ENCODE data around the gene FAM184B.

The FAM184B gene

GRCh38 chr4:17647176-17647806 lies 134.1 kb downstream of the FAM184B start:
- Histone ChIP-seq H3K27me3 (ENCODE audit: control insufficient read depth in 2 of 2, insufficient read depth in 2 of 2, low read length in 2 of 2) (no peaks in the 10 kb centered on the region), H3K36me3 (ENCODE audit: control insufficient read depth in 2 of 2, insufficient read depth in 2 of 2, low read length in 2 of 2) (no peaks in the 10 kb centered on the region), H3K4me3 (ENCODE audit: low read length in 2 of 2) (no peak overlapping the region), H3K4me1 (ENCODE audit: control insufficient read depth in 2 of 2, insufficient read depth in 2 of 2, low read length in 2 of 2) (no peaks in the 10 kb centered on the region), H3K27ac (ENCODE audit: low read depth in 2 of 2, low read length in 2 of 2) (no peak overlapping the region), H3K9ac (ENCODE audit: low read depth in 1 of 2, low read length in 2 of 2) (no peak overlapping the region), H3K9me3 (ENCODE audit: control insufficient read depth in 2 of 2, low read length in 2 of 2) (no peaks in the 10 kb centered on the region)

DNA sequence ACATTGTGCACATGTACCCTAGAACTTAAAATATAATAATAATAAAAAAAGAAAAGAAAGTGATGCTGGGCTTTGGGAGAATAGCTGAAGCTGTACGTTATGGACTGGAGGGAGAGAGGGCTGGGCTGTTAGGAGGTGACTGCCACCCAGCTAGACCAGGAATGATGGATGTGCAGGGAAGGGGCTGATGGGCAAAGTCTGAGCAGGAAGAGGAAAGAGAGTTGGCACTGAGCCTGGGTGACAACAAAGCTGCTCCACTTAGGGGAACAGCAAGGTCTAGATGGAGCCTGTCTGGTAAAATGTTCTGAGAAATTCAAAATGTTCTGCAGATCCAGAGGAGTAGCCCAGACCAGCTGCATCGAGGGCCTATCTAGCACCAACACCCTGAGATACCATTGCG lies 134.7 kb downstream of the FAM184B start:
- Histone ChIP-seq H3K36me3 (ENCODE audit: control insufficient read depth in 2 of 2, insufficient read depth in 2 of 2, low read length in 2 of 2) (no peaks in the 10 kb centered on the region), H3K4me3 (ENCODE audit: low read length in 2 of 2) (no peak overlapping the region), H3K9me3 (ENCODE audit: control insufficient read depth in 2 of 2, low read length in 2 of 2) (no peaks in the 10 kb centered on the region), H3K4me1 (ENCODE audit: control insufficient read depth in 2 of 2, insufficient read depth in 2 of 2, low read length in 2 of 2) (no peaks in the 10 kb centered on the region), H3K9ac (ENCODE audit: low read depth in 1 of 2, low read length in 2 of 2) (no peak overlapping the region), H3K27ac (ENCODE audit: low read depth in 2 of 2, low read length in 2 of 2) (no peak overlapping the region), H3K27me3 (ENCODE audit: control insufficient read depth in 2 of 2, insufficient read depth in 2 of 2, low read length in 2 of 2) (no peaks in the 10 kb centered on the region)

- Histone ChIP-seq H3K27me3 (ENCODE audit: control insufficient read depth in 2 of 2, insufficient read depth in 2 of 2, low read length in 2 of 2) (no peaks in the 10 kb centered on the region), H3K4me3 (ENCODE audit: low read length in 2 of 2) (no peak overlapping the region), H3K9me3 (ENCODE audit: control insufficient read depth in 2 of 2, low read length in 2 of 2) (no peaks in the 10 kb centered on the region), H3K4me1 (ENCODE audit: control insufficient read depth in 2 of 2, insufficient read depth in 2 of 2, low read length in 2 of 2) (no peaks in the 10 kb centered on the region), H3K36me3 (ENCODE audit: control insufficient read depth in 2 of 2, insufficient read depth in 2 of 2, low read length in 2 of 2) (no peaks in the 10 kb centered on the region), H3K9ac (ENCODE audit: low read depth in 1 of 2, low read length in 2 of 2) (no peak overlapping the region), H3K27ac (ENCODE audit: low read depth in 2 of 2, low read length in 2 of 2) (no peak overlapping the region)
Observed at GRCh38 chr4:17642398-17642783, 139.0 kb downstream of the FAM184B start.

DNA sequence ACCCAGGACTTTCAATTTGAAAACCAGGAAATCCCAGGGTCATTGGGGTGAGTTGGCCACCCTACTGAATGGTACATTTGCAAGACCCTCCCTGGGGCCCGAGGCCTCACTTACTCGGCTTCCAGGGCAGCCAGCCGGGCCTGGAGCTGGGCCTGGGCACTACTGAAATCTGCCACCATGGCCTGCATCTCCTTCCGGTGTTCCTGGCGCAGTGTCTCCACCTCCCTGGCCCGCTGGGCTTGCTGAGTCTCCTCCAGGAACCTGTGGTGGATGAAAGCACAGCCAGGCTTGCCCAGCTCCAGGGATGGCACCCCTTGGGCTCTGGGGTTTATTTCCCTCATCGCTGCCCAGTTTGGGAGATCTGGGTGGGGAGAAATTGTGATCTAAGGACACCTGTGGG lies 142.3 kb downstream of the FAM184B start:
- Histone ChIP-seq H3K9me3 (ENCODE audit: control insufficient read depth in 2 of 2, low read length in 2 of 2) (no peaks in the 10 kb centered on the region), H3K27me3 (ENCODE audit: control insufficient read depth in 2 of 2, insufficient read depth in 2 of 2, low read length in 2 of 2) (no peaks in the 10 kb centered on the region), H3K4me1 (ENCODE audit: control insufficient read depth in 2 of 2, insufficient read depth in 2 of 2, low read length in 2 of 2) (no peaks in the 10 kb centered on the region), H3K36me3 (ENCODE audit: control insufficient read depth in 2 of 2, insufficient read depth in 2 of 2, low read length in 2 of 2) (peaks cover under 1 to 4% of the 10 kb centered on the region in 2 donors), H3K4me3 (ENCODE audit: low read length in 2 of 2) (no peak overlapping the region), H3K27ac (ENCODE audit: low read depth in 2 of 2, low read length in 2 of 2) (no peak overlapping the region), H3K9ac (ENCODE audit: low read depth in 1 of 2, low read length in 2 of 2) (no peak overlapping the region)

GRCh38 chr4:17636696-17637622 lies 144.5 kb downstream of the FAM184B start:
- H3K9me3 ChIP-seq (ENCODE audit: control insufficient read depth in 2 of 2, low read length in 2 of 2), result no peaks in the 10 kb centered on the region
- H3K9ac ChIP-seq (ENCODE audit: low read depth in 1 of 2, low read length in 2 of 2), result no peak overlapping the region
- peaks cover 7 to 21% of the 10 kb centered on the region in 2 donors for H3K36me3 ChIP-seq (ENCODE audit: control insufficient read depth in 2 of 2, insufficient read depth in 2 of 2, low read length in 2 of 2)
- H3K4me3 ChIP-seq (ENCODE audit: low read length in 2 of 2), result no peak overlapping the region
- H3K4me1 ChIP-seq (ENCODE audit: control insufficient read depth in 2 of 2, insufficient read depth in 2 of 2, low read length in 2 of 2), result no peaks in the 10 kb centered on the region
- H3K27ac ChIP-seq (ENCODE audit: low read depth in 2 of 2, low read length in 2 of 2), result no peak overlapping the region
- H3K27me3 ChIP-seq (ENCODE audit: control insufficient read depth in 2 of 2, insufficient read depth in 2 of 2, low read length in 2 of 2), result no peaks in the 10 kb centered on the region

- no peaks in the 10 kb centered on the region for H3K27me3 ChIP-seq (ENCODE audit: control insufficient read depth in 2 of 2, insufficient read depth in 2 of 2, low read length in 2 of 2)
- no peak overlapping the region for H3K9ac ChIP-seq (ENCODE audit: low read depth in 1 of 2, low read length in 2 of 2)
- no peak overlapping the region for H3K4me3 ChIP-seq (ENCODE audit: low read length in 2 of 2)
- no peaks in the 10 kb centered on the region for H3K4me1 ChIP-seq (ENCODE audit: control insufficient read depth in 2 of 2, insufficient read depth in 2 of 2, low read length in 2 of 2)
- H3K9me3 ChIP-seq (ENCODE audit: control insufficient read depth in 2 of 2, low read length in 2 of 2), result no peaks in the 10 kb centered on the region
- peaks cover 11 to 26% of the 10 kb centered on the region in 2 donors for H3K36me3 ChIP-seq (ENCODE audit: control insufficient read depth in 2 of 2, insufficient read depth in 2 of 2, low read length in 2 of 2)
- H3K27ac ChIP-seq (ENCODE audit: low read depth in 2 of 2, low read length in 2 of 2), result no peak overlapping the region
Observed at GRCh38 chr4:17636341-17636695, 145.1 kb downstream of the FAM184B start.

- H3K9ac ChIP-seq (ENCODE audit: low read depth in 1 of 2, low read length in 2 of 2), result no peak overlapping the region
- H3K4me3 ChIP-seq (ENCODE audit: low read length in 2 of 2), result no peak overlapping the region
- H3K9me3 ChIP-seq (ENCODE audit: control insufficient read depth in 2 of 2, low read length in 2 of 2), result no peaks in the 10 kb centered on the region
- no peaks in the 10 kb centered on the region for H3K4me1 ChIP-seq (ENCODE audit: control insufficient read depth in 2 of 2, insufficient read depth in 2 of 2, low read length in 2 of 2)
- no peaks in the 10 kb centered on the region for H3K27me3 ChIP-seq (ENCODE audit: control insufficient read depth in 2 of 2, insufficient read depth in 2 of 2, low read length in 2 of 2)
- H3K36me3 ChIP-seq (ENCODE audit: control insufficient read depth in 2 of 2, insufficient read depth in 2 of 2, low read length in 2 of 2), result peaks cover 14 to 28% of the 10 kb centered on the region in 2 donors
- H3K27ac ChIP-seq (ENCODE audit: low read depth in 2 of 2, low read length in 2 of 2), result no peak overlapping the region
Observed at GRCh38 chr4:17635056-17635455, 146.4 kb downstream of the FAM184B start.

DNA sequence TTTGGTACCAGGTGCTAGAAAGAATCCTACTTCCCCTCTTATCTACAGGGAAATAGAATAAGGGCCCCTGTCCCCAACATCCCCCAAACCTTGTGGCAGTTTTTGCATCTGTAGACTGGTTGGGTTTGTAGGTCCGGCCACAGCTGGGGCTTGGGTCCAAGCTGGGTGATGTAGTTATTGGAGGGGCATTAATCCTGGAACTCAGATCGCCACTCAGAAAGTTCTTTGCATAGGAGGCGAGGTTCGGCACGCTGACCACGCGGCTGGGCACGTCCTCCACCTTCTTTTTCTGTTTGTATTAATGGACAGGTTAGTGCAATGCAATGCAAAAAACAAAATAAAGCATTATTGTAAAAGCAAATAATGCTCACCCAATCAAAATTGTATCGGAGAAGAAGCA lies 147.8 kb downstream of the FAM184B start:
- Histone ChIP-seq H3K9me3 (ENCODE audit: control insufficient read depth in 2 of 2, low read length in 2 of 2) (no peaks in the 10 kb centered on the region), H3K9ac (ENCODE audit: low read depth in 1 of 2, low read length in 2 of 2) (no peak overlapping the region), H3K27ac (ENCODE audit: low read depth in 2 of 2, low read length in 2 of 2) (no peak overlapping the region), H3K4me3 (ENCODE audit: low read length in 2 of 2) (no peak overlapping the region), H3K36me3 (ENCODE audit: control insufficient read depth in 2 of 2, insufficient read depth in 2 of 2, low read length in 2 of 2) (peaks cover 22 to 35% of the 10 kb centered on the region in 2 donors), H3K27me3 (ENCODE audit: control insufficient read depth in 2 of 2, insufficient read depth in 2 of 2, low read length in 2 of 2) (no peaks in the 10 kb centered on the region), H3K4me1 (ENCODE audit: control insufficient read depth in 2 of 2, insufficient read depth in 2 of 2, low read length in 2 of 2) (no peaks in the 10 kb centered on the region)

GRCh38 chr4:17630228-17630627 lies 151.2 kb downstream of the FAM184B start:
- no peak overlapping the region for H3K9ac ChIP-seq (ENCODE audit: low read depth in 1 of 2, low read length in 2 of 2)
- no peak overlapping the region for H3K27ac ChIP-seq (ENCODE audit: low read depth in 2 of 2, low read length in 2 of 2)
- peaks cover 48 to 66% of the 10 kb centered on the region in 2 donors for H3K36me3 ChIP-seq (ENCODE audit: control insufficient read depth in 2 of 2, insufficient read depth in 2 of 2, low read length in 2 of 2)
- H3K4me3 ChIP-seq (ENCODE audit: low read length in 2 of 2), result no peak overlapping the region
- H3K27me3 ChIP-seq (ENCODE audit: control insufficient read depth in 2 of 2, insufficient read depth in 2 of 2, low read length in 2 of 2), result no peaks in the 10 kb centered on the region
- no peaks in the 10 kb centered on the region for H3K9me3 ChIP-seq (ENCODE audit: control insufficient read depth in 2 of 2, low read length in 2 of 2)
- no peaks in the 10 kb centered on the region for H3K4me1 ChIP-seq (ENCODE audit: control insufficient read depth in 2 of 2, insufficient read depth in 2 of 2, low read length in 2 of 2)

DNA sequence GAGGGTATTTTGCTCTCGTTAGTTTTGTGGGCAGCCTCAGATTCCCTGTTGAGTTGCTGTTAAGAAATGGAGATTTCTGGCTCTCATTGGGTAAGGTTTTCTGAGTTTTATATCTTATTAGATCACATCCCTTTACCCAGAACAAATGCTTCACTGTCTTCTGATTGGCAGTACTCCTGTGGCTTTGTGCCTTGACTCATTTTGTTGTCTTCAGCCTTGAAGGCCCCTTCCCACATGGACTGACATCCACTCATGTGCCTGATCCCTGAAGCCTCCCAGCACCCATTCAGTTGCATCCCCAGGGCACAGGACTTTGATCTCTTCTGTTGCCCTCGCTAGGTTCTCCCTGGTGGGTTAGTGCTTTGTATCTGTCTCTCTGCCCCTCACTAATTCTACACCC lies 156.6 kb downstream of the FAM184B start:
- Histone ChIP-seq H3K4me1 (ENCODE audit: control insufficient read depth in 2 of 2, insufficient read depth in 2 of 2, low read length in 2 of 2) (no peaks in the 10 kb centered on the region), H3K27me3 (ENCODE audit: control insufficient read depth in 2 of 2, insufficient read depth in 2 of 2, low read length in 2 of 2) (no peaks in the 10 kb centered on the region), H3K9ac (ENCODE audit: low read depth in 1 of 2, low read length in 2 of 2) (no peak overlapping the region), H3K27ac (ENCODE audit: low read depth in 2 of 2, low read length in 2 of 2) (no peak overlapping the region), H3K9me3 (ENCODE audit: control insufficient read depth in 2 of 2, low read length in 2 of 2) (no peaks in the 10 kb centered on the region), H3K4me3 (ENCODE audit: low read length in 2 of 2) (no peak overlapping the region), H3K36me3 (ENCODE audit: control insufficient read depth in 2 of 2, insufficient read depth in 2 of 2, low read length in 2 of 2) (peaks cover 72 to 88% of the 10 kb centered on the region in 2 donors)

Data from mucosa of rectum (tissue), 2 donors.